Heart left ventricle (tissue), 13 donors: ENCODE measurements around the gene CLINT1.

Source experiments
- POLR2A ChIP-seq, 2 donors: fragments of 450-650 bp; IDR thresholded peaks; one replicate each; pipeline ENCODE4 v1.6.1; 2017; ENCODE audit warnings: antibody characterized with exemption in 2 of 2, mild to moderate bottlenecking in 2 of 2, moderate library complexity in 2 of 2
- TF ChIP-seq, protein P1 (sequence below), 12 donors: fragments of 200-600 bp; sonication (generic) in 4 of 12; IDR thresholded peaks; one replicate each; pipeline versions ENCODE4 v1.5.0 to v1.8.0; 2018 to 2022; ENCODE audit warnings: antibody characterized with exemption in 12 of 12, mild to moderate bottlenecking in 5 of 12
- donor health status: ischemic (EF 13 %, LVEDD 7.1; RV severe dilation, severe dysfunction).
- donor health status: DM: no; HTN: yes; CAD: no.
- donor health status: DM: no; HTN: no; CAD: no.
- donor health status: ischemic (EF 25% LVEDD 6.9; RV normal size, moderate dysfunction).
- donor health status: ischemic (EF 25% LVEDD 5.7; RV mildly dilated, moderate dysfunction).
- donor health status: ischemic (EF 35%, LVEDD 5.7; RV mildly dilated, moderate dysfunction).
- donor health status: nonischemic (EF 11% LVEDD 7.7; RV severe dilation, severe dysfunction).
- donor health status: DM: yes; HTN: yes; CAD: no.
- donor health status: PGD.
- donor health status: ischemic (EF 29% LVEDD 5.4; RV normal size, mild dysfunction).
- donor health status: nonischemic (EF 23%, LVEDD 6.1; RV moderate dilation, normal function).

DNA sequence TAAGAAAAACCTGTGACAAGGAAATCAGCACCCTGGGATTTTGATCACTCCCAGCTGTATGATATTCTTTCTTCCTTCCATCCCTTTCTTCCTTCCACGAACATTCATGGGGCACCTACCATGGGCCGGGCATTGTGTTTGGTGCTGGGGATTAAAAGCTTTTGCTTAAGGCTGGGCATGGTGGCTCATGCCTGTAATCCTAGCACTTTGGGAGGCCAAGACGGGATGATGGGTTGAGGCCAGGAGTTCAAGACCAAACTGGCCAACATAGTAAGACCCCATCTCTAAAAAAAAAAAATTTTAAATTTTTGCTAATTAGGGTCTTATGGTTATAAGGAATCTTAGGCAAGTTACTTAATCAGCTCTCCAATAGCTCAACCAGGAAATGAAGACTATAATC lies 48.5 kb upstream of the CLINT1 start:
- TF ChIP-seq POLR2A (IDR thresholded peaks at IDR 0.05) = no peak
- TF ChIP-seq, protein P1, sequence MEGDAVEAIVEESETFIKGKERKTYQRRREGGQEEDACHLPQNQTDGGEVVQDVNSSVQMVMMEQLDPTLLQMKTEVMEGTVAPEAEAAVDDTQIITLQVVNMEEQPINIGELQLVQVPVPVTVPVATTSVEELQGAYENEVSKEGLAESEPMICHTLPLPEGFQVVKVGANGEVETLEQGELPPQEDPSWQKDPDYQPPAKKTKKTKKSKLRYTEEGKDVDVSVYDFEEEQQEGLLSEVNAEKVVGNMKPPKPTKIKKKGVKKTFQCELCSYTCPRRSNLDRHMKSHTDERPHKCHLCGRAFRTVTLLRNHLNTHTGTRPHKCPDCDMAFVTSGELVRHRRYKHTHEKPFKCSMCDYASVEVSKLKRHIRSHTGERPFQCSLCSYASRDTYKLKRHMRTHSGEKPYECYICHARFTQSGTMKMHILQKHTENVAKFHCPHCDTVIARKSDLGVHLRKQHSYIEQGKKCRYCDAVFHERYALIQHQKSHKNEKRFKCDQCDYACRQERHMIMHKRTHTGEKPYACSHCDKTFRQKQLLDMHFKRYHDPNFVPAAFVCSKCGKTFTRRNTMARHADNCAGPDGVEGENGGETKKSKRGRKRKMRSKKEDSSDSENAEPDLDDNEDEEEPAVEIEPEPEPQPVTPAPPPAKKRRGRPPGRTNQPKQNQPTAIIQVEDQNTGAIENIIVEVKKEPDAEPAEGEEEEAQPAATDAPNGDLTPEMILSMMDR (IDR thresholded peaks at IDR 0.05) = no peak
